SU-DHL-6 (cell line): Measurements from ENCODE around the gene FGF19.

Experiments used
- EZH2phosphoT487 ChIP-seq: fragments of 200-600 bp; sonication (generic), shearing (Covaris generic); conservative IDR thresholded peaks from 2 replicates; pipeline ENCODE4 v1.6.1; 2018; ENCODE audit warnings: mild to moderate bottlenecking, antibody characterized with exemption, low read length, moderate library complexity, mixed read lengths
- TF ChIP-seq, protein P1 (sequence below): fragments of 200-600 bp; sonication (generic); IDR thresholded peaks from one replicate; pipeline ENCODE4 v1.5.1; 2017; ENCODE audit warnings: antibody characterized with exemption, mild to moderate bottlenecking, low read length, moderate library complexity; ENCODE audit not compliant: insufficient read depth, poor library complexity, severe bottlenecking

GRCh38 chr11:69746140-69746539 is 42.3 kb upstream of the FGF19 start:
- TF ChIP-seq, protein P1, sequence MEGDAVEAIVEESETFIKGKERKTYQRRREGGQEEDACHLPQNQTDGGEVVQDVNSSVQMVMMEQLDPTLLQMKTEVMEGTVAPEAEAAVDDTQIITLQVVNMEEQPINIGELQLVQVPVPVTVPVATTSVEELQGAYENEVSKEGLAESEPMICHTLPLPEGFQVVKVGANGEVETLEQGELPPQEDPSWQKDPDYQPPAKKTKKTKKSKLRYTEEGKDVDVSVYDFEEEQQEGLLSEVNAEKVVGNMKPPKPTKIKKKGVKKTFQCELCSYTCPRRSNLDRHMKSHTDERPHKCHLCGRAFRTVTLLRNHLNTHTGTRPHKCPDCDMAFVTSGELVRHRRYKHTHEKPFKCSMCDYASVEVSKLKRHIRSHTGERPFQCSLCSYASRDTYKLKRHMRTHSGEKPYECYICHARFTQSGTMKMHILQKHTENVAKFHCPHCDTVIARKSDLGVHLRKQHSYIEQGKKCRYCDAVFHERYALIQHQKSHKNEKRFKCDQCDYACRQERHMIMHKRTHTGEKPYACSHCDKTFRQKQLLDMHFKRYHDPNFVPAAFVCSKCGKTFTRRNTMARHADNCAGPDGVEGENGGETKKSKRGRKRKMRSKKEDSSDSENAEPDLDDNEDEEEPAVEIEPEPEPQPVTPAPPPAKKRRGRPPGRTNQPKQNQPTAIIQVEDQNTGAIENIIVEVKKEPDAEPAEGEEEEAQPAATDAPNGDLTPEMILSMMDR: no peak
- no peak for TF ChIP-seq EZH2phosphoT487
